ENCODE results near the gene ERN1. TPM values are rescaled to one million over a fixed set of nuclear protein-coding genes. Genes with fewer than 3 reads are reported as not detected.

The ERN1 gene
- total RNA-seq, 2 experiments from 2014 or later: 45.3 to 47.7 TPM

DNA sequence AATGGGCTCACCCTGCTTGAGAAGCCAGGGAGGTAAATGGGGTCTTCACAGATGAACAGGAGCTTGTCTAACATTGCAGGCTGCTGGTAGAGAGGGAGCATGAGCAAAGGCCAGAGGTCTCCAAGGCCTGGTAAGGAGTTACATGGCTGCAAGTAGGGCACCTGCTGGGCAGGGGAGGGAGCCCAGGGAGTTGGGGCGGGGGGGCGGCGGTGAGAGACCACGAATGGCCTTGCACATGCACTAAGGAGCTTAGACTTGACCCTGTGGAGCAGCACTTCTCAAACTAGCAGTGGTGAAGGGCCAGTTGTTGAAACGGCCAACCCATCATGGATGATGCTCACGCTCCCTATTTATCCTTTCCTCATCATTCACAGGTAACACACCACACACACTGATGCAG is 38.4 kb downstream of the ERN1 start:
- intact Hi-C loops (cut with micrococcal nuclease): loop anchor here (1.0 kb wide), 2 partner anchors 29 to 30 kb away; no protein-coding TSS in a partner anchor
- Mint-ChIP-seq H3K27me3 (no peaks in the 10 kb centered on the region), H3K27ac (peak overlapping the region; percentile 95), H3K9me3 (no peaks in the 10 kb centered on the region), H3K4me1 (ENCODE audit: low read depth) (peaks cover 92% of the 10 kb centered on the region), H3K36me3 (peaks cover 31% of the 10 kb centered on the region), H3K4me3 (peak overlapping the region; percentile 68)
- CTCF ChIA-PET: interaction anchor here (1.2 kb wide), 1 partner anchor 12 kb away, joined by 3 read pairs; no protein-coding TSS in a partner anchor
- POLR2A ChIA-PET: no interaction called here
- no peak for DNase-seq

DNA sequence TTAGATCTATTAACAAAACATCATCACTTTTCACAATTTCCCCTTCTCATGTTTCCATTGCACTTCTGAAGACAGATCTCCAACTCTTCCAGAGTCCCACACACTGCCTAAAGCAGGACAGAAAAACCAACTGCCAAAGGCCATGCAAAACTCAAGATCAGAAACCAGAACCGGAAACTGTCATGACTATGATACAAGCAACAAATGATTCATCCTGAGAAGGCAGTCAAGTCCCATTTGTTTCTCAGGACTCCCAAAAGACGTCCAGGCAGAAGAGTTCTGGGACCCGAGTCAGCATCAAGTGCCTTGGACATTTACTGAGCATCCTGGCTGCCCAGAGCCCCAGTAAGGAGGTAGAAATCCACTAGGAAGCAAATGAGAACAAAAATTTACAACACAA is 38.8 kb downstream of the ERN1 start:
- H3K4me1 Mint-ChIP-seq (ENCODE audit: low read depth): peaks cover 89% of the 10 kb centered on the region
- intact Hi-C loops (cut with micrococcal nuclease): loop anchor here (1.0 kb wide), 2 partner anchors 29 to 30 kb away; no protein-coding TSS in a partner anchor
- POLR2A ChIA-PET: interaction anchor here (1.6 kb wide), 2 partner anchors 34 to 39 kb away, joined by 3 to 5 read pairs; partner anchors contain the start of gene ERN1
- H3K27me3 Mint-ChIP-seq: no peaks in the 10 kb centered on the region
- DNase-seq: peak; percentile 46
- peak overlapping the region; percentile 95 for H3K27ac Mint-ChIP-seq
- CTCF ChIA-PET: interaction anchor here (1.2 kb wide), 1 partner anchor 12 kb away, joined by 3 read pairs; no protein-coding TSS in a partner anchor
- peaks cover 29% of the 10 kb centered on the region for H3K36me3 Mint-ChIP-seq
- H3K4me3 Mint-ChIP-seq: peak overlapping the region; percentile 68
- no peaks in the 10 kb centered on the region for H3K9me3 Mint-ChIP-seq

DNA sequence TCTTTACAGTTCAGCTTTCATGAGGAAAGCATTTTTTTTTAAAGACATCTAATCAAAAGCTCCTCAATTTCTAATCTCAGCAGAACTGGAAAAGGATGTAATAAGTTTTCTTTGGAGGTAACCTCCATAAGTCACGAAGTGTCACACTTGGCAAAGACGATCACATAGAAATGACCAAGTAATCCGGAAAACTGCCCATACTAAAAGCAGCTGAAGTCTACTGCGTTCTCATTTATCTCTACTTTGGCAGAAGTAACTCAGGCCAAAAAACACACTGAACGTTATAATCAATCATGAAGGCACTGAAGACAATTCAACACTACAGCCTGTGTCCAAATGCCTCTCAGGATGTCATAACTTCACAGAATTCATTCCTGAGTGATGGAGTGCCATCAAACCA is 39.8 kb downstream of the ERN1 start:
- Mint-ChIP-seq H3K4me1 (ENCODE audit: low read depth) (peaks cover 79% of the 10 kb centered on the region), H3K27me3 (no peaks in the 10 kb centered on the region), H3K9me3 (no peaks in the 10 kb centered on the region), H3K27ac (peak overlapping the region; percentile 95), H3K4me3 (no peak overlapping the region), H3K36me3 (peaks cover 26% of the 10 kb centered on the region)
- ChIA-PET POLR2A (interaction anchor here (1.6 kb wide), 2 partner anchors 35 to 40 kb away, joined by 3 to 5 read pairs; partner anchors contain the start of gene ERN1), CTCF (interaction anchor here (0.9 kb wide), 1 partner anchor 65 kb away, joined by 3 read pairs; no protein-coding TSS in a partner anchor)
- intact Hi-C loops (cut with micrococcal nuclease): no loop called here
- DNase-seq: no peak

DNA sequence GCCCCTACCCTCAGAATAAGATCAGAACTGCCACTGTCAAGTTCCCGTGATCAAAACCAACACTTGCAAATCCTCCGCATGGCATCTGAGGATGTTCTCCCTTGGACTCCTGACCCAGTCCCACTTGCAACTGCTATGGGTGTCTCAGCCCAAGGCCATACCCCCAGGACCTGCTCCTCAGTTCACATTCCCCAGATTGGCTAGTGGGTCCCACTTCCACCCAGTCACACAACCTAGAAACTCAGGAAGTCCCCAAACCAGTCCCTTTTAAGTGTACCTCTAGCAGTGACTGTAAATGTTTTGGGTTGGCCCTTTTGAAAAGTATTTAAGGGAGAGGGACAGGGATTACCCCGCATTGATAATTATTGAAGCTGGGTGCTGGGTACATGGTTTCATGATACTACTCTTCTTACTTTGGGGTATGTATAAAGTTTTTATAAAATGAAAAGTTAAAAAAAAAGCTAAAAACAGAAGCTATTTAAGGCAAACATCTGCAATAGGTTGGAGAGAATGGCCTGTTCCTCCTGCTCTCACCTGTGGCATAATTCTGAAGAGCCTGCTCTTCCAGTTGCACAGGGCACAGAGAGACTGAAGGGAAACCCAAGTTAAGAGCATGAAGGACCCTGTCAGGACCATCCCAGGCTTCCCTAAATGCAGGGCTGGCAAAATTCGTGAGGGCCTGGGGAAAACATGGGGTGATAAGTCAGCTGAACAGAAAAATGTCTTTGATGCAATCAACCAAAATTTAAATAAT is 42.5 kb downstream of the ERN1 start:
- Mint-ChIP-seq H3K27ac (peak overlapping the region; percentile 72), H3K4me1 (ENCODE audit: low read depth) (peaks cover 52% of the 10 kb centered on the region), H3K36me3 (peaks cover 17% of the 10 kb centered on the region), H3K4me3 (no peak overlapping the region), H3K9me3 (no peaks in the 10 kb centered on the region), H3K27me3 (no peaks in the 10 kb centered on the region)
- intact Hi-C loops (cut with micrococcal nuclease): no loop called here
- DNase-seq: no peak
- POLR2A ChIA-PET: interaction anchor here (1.9 kb wide), 1 partner anchor 34 kb away, joined by 8 read pairs; no protein-coding TSS in a partner anchor
- CTCF ChIA-PET: interaction anchor here (0.8 to 1.5 kb wide), 3 partner anchors 13 to 59 kb away, joined by 3 to 5 read pairs (median 3); no protein-coding TSS in a partner anchor

DNA sequence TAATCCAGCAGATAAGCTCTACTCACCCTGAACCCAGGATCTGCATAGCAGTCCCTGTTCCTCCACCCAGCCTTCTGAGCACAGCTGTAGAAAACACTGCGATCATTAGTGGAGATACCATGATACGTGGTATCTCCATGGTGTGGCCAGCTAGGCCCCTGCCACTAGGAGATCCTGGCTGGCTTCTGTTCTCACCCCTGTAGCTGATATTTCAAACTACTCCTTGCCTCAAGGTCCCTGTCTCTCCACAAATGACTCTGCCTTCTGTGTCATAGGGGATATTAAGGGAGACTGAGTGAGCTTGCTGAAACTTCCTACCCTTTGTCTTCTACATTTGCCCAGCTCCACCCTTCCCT is 44.3 kb downstream of the ERN1 start:
- Mint-ChIP-seq H3K4me1 (ENCODE audit: low read depth) (peaks cover 38% of the 10 kb centered on the region), H3K36me3 (peaks cover 14% of the 10 kb centered on the region), H3K4me3 (no peak overlapping the region), H3K9me3 (no peaks in the 10 kb centered on the region), H3K27ac (no peak overlapping the region), H3K27me3 (no peaks in the 10 kb centered on the region)
- no peak for DNase-seq
- intact Hi-C loops (cut with micrococcal nuclease): no loop called here
- CTCF ChIA-PET: interaction anchor here (0.8 to 8.9 kb wide), 3 partner anchors 23 to 48 kb away, joined by 3 to 54 read pairs (median 11); partner anchors contain the start of gene ERN1
- POLR2A ChIA-PET: interaction anchor here (0.8 to 1.9 kb wide), 6 partner anchors 22 to 45 kb away, joined by 3 to 8 read pairs (median 4); no protein-coding TSS in a partner anchor

DNA sequence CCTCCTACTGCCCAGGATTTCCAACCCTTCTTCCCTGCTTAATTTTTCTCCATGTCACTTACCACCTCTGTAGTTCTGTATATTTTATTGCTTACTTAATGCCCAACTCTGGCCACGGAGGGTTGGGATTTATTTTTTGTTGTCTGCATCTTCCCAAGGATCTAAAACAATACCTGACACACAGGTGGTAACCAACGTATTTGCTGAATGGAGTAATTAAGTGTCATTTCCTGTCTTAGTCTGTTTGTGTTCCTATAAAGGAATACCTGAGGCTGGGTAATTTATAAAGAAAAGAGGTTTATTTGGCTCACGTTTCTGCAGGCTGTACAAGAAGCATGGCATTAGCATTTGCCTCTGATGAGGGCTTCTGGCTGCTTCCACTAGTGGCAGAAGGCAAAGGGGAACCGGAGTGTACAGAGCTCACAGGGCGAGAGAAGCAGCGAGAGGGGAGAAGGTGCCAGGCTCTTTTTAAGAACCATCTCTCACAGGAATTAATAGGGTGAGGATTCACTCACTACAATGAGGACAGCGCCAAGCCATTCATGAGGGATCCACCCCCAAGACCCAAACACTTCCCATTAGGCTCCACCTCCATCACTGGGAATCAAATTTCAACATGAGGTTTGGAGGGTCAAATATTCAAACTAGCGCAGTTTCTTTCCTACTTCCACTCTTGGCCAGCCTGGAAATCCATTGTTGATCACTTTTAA is 44.8 kb downstream of the ERN1 start:
- no peaks in the 10 kb centered on the region for H3K9me3 Mint-ChIP-seq
- no peaks in the 10 kb centered on the region for H3K27me3 Mint-ChIP-seq
- intact Hi-C loops (cut with micrococcal nuclease): loop anchor here (1.0 kb wide), 1 partner anchor 18 kb away; no protein-coding TSS in a partner anchor
- H3K36me3 Mint-ChIP-seq: peaks cover 16% of the 10 kb centered on the region
- no peak overlapping the region for H3K27ac Mint-ChIP-seq
- H3K4me3 Mint-ChIP-seq: no peak overlapping the region
- CTCF ChIA-PET: interaction anchor here (0.7 to 8.9 kb wide), 6 partner anchors 22 to 56 kb away, joined by 3 to 54 read pairs (median 6); partner anchors contain the start of gene ERN1
- POLR2A ChIA-PET: interaction anchor here (0.8 to 6.5 kb wide), 10 partner anchors 8 to 64 kb away, joined by 3 to 44 read pairs (median 4); partner anchors contain the start of genes ERN1 and ICAM2
- no peak for DNase-seq
- peaks cover 38% of the 10 kb centered on the region for H3K4me1 Mint-ChIP-seq (ENCODE audit: low read depth)

DNA sequence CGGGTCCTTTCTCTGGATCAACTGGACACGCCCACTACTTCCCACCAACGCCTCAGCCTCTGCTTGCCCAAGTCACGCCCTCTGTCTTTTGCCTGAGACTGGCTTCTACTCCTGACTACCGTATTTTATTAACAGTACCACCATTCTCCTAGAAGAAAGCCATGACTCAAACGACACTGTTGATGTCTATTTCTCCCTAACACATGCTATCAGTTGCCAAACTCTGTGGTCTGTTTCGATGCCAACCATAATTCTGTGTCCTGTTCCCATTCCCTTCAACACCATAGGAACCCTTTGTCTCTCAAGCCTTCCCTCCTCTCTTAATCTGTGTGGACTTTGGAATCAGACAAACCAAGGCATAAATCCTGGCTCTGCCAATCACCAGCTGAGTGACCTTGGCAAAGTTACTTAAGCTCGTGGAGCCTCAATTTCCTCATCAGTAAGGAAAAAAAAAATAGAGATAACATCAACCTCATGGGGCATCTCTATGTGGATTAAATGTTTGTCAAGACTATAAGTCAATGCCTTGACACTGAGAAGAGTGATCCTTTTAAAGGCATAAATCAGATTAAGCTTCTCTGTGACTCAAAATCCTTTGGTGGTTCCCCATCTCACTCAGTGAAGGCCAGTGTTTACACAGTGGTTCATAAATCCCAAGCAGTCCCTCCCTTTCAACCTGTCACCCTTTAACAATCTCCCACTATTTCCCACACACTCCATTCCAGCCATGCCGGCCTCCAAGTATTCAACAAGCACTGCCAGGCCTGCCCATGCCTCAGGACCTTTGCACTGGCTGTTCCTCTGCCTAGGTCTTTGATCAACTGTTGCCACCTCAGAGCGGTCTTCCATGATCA is 45.6 kb downstream of the ERN1 start:
- Mint-ChIP-seq H3K4me3 (no peak overlapping the region), H3K4me1 (ENCODE audit: low read depth) (peaks cover 37% of the 10 kb centered on the region), H3K9me3 (no peaks in the 10 kb centered on the region), H3K27me3 (no peaks in the 10 kb centered on the region), H3K36me3 (peaks cover 19% of the 10 kb centered on the region), H3K27ac (no peak overlapping the region)
- intact Hi-C loops (cut with micrococcal nuclease): loop anchor here (1.0 kb wide), 1 partner anchor 17 kb away; no protein-coding TSS in a partner anchor
- no peak for DNase-seq
- ChIA-PET CTCF (interaction anchor here (0.7 to 8.9 kb wide), 9 partner anchors 11 to 1557 kb away, joined by 3 to 54 read pairs (median 4); no protein-coding TSS in a partner anchor), POLR2A (interaction anchor here (0.9 to 6.5 kb wide), 6 partner anchors 8 to 64 kb away, joined by 3 to 44 read pairs (median 3); partner anchors contain the start of genes ERN1 and ICAM2)

DNA sequence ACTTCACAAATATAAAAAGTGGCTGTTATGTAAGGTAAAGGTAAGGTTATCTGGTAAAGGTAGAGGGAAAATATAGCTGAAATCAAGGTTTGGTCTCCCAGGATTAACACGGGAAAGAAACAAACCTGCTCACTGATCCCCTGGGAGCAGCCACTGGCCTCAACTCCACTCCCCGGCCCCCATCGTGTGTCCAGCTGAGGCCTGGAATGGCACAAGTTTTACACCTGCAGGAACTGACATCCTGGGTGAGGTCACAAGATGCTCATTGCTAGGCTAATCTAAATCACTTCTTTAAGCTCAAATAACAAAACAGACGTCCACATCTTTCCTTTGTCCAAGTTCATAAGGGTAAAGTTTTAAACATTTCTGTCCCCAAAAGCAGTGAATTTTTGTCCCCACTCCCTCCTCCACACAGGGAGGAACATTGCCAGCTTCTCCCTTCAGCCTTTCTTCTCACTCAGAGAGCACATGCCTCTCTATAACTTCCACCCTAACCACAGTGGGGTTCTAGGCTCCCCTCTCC is 46.3 kb downstream of the ERN1 start:
- H3K27ac Mint-ChIP-seq: no peak overlapping the region
- no peaks in the 10 kb centered on the region for H3K27me3 Mint-ChIP-seq
- H3K36me3 Mint-ChIP-seq: peaks cover 25% of the 10 kb centered on the region
- no peaks in the 10 kb centered on the region for H3K9me3 Mint-ChIP-seq
- intact Hi-C loops (cut with micrococcal nuclease): loop anchor here (1.0 to 2.0 kb wide), 2 partner anchors 16 to 47 kb away; partner anchors contain the start of gene ERN1
- H3K4me3 Mint-ChIP-seq: no peak overlapping the region
- DNase-seq: no peak
- POLR2A ChIA-PET: interaction anchor here (0.9 to 6.5 kb wide), 6 partner anchors 9 to 63 kb away, joined by 3 to 44 read pairs (median 3); partner anchors contain the start of genes ERN1 and ICAM2
- peaks cover 35% of the 10 kb centered on the region for H3K4me1 Mint-ChIP-seq (ENCODE audit: low read depth)
- CTCF ChIA-PET: interaction anchor here (0.6 to 8.9 kb wide), 7 partner anchors 11 to 1557 kb away, joined by 3 to 54 read pairs (median 5); no protein-coding TSS in a partner anchor

DNA sequence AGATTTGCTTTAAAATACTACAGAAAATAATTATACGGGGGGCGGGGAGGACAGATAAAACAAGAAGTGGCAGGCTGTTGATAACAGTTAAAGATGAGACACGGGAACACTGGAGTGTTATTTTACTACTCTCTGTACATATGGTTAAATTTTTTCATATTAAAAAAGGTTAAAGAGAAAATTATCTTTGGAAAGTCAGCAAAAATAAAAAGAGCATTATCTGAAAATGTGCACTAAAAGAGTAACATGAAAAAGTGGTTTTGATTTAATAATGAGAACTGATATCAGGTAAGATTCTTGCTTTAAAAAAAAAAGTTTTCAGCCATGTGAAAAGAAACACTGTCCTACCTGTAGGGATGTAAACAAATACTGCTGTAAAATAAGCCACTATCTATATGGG is 46.9 kb downstream of the ERN1 start:
- Mint-ChIP-seq H3K27ac (no peak overlapping the region), H3K4me3 (no peak overlapping the region), H3K36me3 (peaks cover 25% of the 10 kb centered on the region), H3K9me3 (no peaks in the 10 kb centered on the region), H3K4me1 (ENCODE audit: low read depth) (peaks cover 31% of the 10 kb centered on the region), H3K27me3 (no peaks in the 10 kb centered on the region)
- DNase-seq: no peak
- POLR2A ChIA-PET: interaction anchor here (1.0 to 6.5 kb wide), 5 partner anchors 20 to 63 kb away, joined by 3 to 44 read pairs (median 5); partner anchors contain the start of genes ERN1 and ICAM2
- intact Hi-C loops (cut with micrococcal nuclease): loop anchor here (2.0 kb wide), 1 partner anchor 48 kb away; the partner anchor contains the start of gene ERN1
- CTCF ChIA-PET: interaction anchor here (0.6 to 8.9 kb wide), 8 partner anchors 12 to 1556 kb away, joined by 3 to 54 read pairs (median 6); no protein-coding TSS in a partner anchor
